LNCaP clone FGC (cell line): ENCODE data around the gene PHACTR3.

Source experiments
- DNase-seq: peaks from one replicate; pipeline ENCODE4 v3.0.0-alpha.2; 2011; ENCODE audit warnings: low read depth
- H3K4me3 ChIP-seq: 2 replicates; pipeline ENCODE4 v1.5.1; 2011; ENCODE audit warnings: mild to moderate bottlenecking, low read depth, low read length, control low read depth
- TF ChIP-seq, protein P1 (sequence below): IDR thresholded peaks from 2 replicates; pipeline ENCODE4 v1.5.1; 2012; ENCODE audit warnings: mild to moderate bottlenecking; ENCODE audit not compliant: control insufficient read depth, insufficient read depth; ENCODE audit errors: extremely low read depth

Gene PHACTR3

DNA sequence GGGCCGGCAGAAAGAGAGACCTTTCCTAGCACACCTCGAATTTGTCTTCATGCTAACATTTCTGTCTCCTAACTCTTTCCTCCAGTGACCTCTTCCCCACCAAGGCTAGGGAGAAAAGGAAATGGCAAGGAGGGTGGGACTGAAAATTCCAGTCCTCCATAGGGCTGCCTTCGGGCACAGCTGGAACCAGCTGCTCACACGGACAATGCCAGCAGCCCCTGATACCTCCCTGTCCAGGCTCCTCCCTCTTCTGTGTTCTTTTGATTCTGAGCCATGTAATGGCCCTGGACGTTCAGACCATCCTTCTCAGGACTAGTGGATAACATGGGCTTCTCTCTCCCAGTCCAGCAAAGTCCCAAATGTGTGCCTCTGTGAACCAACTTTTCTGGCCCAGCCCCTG, 29.1 kb upstream of the PHACTR3 start:
- DNase-seq = no peak
- H3K4me3 ChIP-seq = no peak overlapping the region
- TF ChIP-seq, protein P1, sequence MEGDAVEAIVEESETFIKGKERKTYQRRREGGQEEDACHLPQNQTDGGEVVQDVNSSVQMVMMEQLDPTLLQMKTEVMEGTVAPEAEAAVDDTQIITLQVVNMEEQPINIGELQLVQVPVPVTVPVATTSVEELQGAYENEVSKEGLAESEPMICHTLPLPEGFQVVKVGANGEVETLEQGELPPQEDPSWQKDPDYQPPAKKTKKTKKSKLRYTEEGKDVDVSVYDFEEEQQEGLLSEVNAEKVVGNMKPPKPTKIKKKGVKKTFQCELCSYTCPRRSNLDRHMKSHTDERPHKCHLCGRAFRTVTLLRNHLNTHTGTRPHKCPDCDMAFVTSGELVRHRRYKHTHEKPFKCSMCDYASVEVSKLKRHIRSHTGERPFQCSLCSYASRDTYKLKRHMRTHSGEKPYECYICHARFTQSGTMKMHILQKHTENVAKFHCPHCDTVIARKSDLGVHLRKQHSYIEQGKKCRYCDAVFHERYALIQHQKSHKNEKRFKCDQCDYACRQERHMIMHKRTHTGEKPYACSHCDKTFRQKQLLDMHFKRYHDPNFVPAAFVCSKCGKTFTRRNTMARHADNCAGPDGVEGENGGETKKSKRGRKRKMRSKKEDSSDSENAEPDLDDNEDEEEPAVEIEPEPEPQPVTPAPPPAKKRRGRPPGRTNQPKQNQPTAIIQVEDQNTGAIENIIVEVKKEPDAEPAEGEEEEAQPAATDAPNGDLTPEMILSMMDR = no peak

DNA sequence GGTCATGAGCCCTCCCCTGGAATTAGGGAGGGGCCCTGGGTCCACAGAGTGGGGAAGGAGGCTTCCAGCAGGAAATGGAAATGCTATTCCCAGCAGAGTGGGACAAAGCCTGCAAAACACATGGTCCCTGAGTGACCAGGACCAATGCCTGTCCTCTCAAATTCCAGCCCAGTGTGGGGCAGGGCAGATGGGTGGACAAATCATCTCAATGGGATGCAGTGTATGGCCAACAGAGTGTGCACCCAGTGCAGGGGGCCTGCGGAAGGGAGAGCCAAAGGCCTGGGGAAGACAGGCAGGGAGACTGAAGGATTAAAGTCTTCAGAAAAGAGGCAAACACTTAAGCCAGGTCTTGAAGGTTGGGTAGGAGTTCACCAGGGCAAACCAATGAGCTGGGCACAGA, 28.7 kb upstream of the PHACTR3 start:
- DNase-seq = no peak
- no peak overlapping the region for H3K4me3 ChIP-seq
- TF ChIP-seq, protein P1 = no peak

DNA sequence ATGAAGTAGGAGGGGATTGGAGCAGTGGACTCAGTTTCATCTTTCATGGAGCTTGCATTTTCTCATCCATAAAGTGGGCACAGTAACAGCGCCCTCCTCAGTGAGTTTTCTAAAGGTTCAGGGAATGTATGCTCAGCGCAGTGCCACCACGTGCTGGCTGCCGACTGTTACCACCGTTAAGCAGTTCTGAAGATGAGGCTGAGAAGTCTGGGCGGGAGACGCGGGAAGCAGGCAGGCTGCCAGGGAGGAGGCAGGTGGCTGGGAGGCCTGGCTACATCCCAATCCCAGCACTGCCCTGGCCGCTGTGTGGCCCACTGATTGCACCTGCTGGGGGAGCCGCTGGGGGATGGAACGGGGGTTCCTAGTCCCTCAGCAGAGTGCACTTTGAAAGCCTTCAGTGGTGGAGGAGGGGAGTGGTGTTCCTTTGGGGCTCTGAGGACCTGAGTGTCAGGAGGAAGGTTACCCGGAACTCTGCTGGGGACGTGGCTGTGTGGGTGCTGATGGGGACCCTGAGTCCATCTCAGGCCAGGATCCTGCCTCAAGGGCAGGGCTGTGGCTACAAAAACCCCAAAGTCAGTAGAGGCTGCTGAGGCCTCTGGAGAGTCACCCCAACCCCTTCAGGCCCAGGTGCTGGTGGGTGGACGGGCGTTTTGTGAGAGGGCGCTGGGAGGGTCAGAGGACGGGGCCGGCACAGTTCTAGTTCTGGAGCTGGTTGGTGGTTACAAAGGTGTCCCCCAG, 28.0 kb upstream of the PHACTR3 start:
- TF ChIP-seq, protein P1 = no peak
- no peak for DNase-seq
- no peak overlapping the region for H3K4me3 ChIP-seq

DNA sequence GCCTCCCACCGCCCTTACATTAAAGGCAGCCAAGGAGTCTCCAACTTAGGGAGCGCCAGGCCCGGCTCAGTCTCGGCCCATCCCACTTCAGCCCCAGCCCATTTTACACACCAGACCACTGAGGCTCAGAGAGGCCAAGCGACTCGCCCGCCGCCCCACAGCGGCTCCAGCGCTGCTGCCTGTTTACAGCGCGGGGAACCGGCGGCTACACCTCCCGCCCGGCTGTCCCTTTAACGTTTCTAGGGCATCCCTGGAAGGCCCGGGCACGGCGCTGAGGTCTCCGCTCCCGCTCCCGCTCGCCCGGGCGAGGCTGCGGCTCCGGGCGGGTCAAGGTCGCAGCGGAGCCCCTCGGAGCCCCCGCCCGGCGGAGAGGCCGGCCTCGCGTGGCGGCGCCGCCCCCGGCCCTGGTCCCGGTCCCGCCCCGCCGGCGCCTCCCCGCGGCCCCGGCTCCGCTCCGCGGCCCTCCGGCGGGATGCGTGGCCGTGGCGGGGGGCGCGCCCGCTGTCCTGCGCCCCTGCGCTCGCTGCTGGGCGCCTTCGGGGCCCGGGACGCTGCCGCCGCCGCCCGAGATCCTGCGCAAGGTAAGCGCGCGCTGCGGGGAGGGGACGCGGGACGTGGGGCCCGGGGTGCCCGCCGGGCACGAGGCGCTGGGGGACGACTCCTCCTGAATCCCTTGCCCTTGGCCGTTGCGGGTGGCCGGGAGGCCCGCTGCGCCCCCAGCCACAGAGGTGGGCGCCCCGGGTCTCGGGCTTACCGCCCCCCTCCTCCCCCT, 27.1 kb upstream of the PHACTR3 start:
- DNase-seq = no peak
- TF ChIP-seq, protein P1 = no peak
- no peak overlapping the region for H3K4me3 ChIP-seq

DNA sequence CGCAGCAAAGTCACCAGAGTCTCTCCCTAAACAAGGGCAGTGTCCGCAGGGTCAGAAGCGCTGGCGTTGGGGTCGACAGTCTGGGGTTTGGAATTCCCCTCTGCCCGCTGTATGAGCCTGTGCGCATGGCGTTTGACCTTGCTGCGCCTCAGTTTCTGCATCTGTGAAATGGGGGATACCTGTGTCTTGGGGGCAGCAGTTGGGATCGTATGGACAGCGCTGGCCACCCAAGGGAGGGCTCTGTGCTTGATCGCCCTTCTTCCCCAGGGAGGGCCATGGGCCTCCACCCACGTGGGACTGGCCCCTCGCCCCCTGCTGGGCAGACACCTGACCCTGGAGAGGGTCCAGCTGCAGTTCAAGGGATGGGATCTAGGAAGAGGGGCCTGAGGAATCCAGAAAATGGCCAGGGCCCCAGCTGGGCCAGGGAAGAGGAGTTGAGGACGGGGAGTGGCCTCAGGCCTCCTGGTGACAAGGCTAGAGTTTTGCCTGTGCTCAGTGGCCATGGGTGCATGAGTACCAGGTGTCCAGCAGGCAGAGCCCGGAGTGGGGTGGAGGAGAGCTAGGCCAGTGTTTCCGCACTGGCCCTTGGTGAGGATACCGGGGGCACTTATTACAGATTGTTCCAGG, 26.4 kb upstream of the PHACTR3 start:
- DNase-seq = no peak
- no peak overlapping the region for H3K4me3 ChIP-seq
- TF ChIP-seq, protein P1 = no peak

DNA sequence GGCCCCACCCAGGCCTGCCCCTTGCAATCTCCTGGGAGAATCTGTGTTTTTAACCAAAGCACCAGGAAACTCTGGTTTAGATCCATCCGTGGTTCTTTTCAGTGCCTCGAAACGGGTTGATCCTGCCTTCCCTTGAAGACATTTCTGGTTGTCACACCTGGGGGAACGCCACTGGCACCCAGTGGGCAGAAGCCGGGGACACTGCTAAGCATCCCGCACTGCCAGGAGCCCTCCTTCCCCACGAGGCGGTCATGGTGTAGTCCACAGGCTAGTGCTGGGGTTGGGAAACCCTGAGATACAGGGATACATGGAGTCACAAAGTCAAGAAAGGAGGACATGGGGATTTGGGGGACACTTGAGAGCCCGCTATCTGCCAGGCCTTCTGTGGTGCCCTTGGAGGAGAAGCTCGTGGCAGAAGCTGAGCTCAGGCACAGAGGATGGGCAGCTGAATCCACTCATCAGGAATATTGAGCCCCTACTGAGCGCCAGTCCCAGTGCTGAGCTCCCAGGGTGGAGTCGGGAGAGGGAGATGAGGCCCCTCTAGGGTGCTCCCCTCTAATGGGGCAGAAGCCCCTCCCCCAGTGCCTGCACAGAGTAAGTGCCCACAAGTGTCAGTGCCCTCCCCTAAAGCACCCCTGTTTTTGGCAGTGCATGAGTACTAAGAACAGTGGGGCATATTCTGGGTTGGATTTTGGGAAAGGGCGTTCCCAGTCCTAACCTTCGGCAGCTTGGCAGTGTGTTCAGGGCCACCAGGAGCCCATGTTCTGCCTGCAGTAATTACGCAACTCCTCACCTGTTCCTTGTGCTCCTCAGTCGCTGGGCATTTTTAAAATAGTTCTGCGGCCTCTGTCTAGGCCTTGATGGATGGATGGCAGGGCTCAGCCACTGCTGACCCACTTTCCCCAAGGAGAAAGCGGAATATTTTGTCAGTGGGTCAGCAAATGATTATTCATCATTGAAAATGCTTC, 25.6 kb upstream of the PHACTR3 start:
- TF ChIP-seq, protein P1 = no peak
- no peak for DNase-seq
- no peak overlapping the region for H3K4me3 ChIP-seq
